Osteoblast (primary cell): ENCODE results near the gene PASK. TPM values are rescaled to one million over a fixed set of nuclear protein-coding genes. Genes with fewer than 3 reads are reported as not detected.
A peak's percentile ranks its signal among the peaks of the same experiment; 100 is the strongest.

Source experiments
- DNase-seq: peaks from one replicate; pipeline ENCODE4 v3.0.0; 2011; ENCODE audit warnings: low spot score, mixed read lengths; ENCODE audit not compliant: insufficient read length; ENCODE audit errors: missing footprints
- H2AFZ ChIP-seq: 2 replicates; pipeline ENCODE4 v1.6.0; 2011; ENCODE audit warnings: mild to moderate bottlenecking, low read length
- H3K27ac ChIP-seq: 2 replicates; pipeline ENCODE4 v1.5.1; 2011; ENCODE audit warnings: mild to moderate bottlenecking, low read depth, low read length, moderate library complexity
- H3K27me3 ChIP-seq: 2 replicates; pipeline ENCODE4 v1.6.0; 2012; ENCODE audit warnings: mild to moderate bottlenecking, control low read depth, inconsistent platforms, low read length, moderate library complexity; ENCODE audit not compliant: insufficient read depth
- H3K36me3 ChIP-seq: 2 replicates; pipeline ENCODE4 v1.5.1; 2011; ENCODE audit warnings: mild to moderate bottlenecking, low read length, control low read depth, moderate library complexity; ENCODE audit not compliant: insufficient read depth
- H3K4me1 ChIP-seq: 2 replicates; pipeline ENCODE4 v1.5.1; 2011; ENCODE audit warnings: mild to moderate bottlenecking, low read length, control low read depth, moderate library complexity; ENCODE audit not compliant: insufficient read depth
- H3K4me2 ChIP-seq: 2 replicates; pipeline ENCODE4 v1.6.0; 2011; ENCODE audit warnings: mild to moderate bottlenecking, low read length; ENCODE audit not compliant: insufficient read depth
- H3K4me3 ChIP-seq: fragments of 200-600 bp; sonication (generic); 3 replicates; pipeline ENCODE4 v1.5.1; 2012; ENCODE audit warnings: mild to moderate bottlenecking, low read length, inconsistent platforms; ENCODE audit not compliant: insufficient read depth
- H3K79me2 ChIP-seq: 2 replicates; pipeline ENCODE4 v1.6.0; 2012; ENCODE audit warnings: mild to moderate bottlenecking, low read length, control low read depth, inconsistent platforms; ENCODE audit not compliant: insufficient read depth
- H3K9me3 ChIP-seq: 2 replicates; pipeline ENCODE4 v1.5.1; 2011; ENCODE audit warnings: low read depth, low read length, control low read depth
- H4K20me1 ChIP-seq: 2 replicates; pipeline ENCODE4 v1.6.0; 2012; ENCODE audit warnings: mild to moderate bottlenecking, low read length, control low read depth; ENCODE audit not compliant: insufficient read depth
- total RNA-seq: library from RNA; depleted of rRNA; stranded (reverse); fragments of >200 nt; gene quantifications from 2 replicates; pipeline ENCODE4 v1.2.3, GENCODE V29; 2012
- TF ChIP-seq, protein P1 (sequence below): IDR thresholded peaks from 2 replicates; pipeline ENCODE4 v1.5.1; 2011; ENCODE audit warnings: mild to moderate bottlenecking, low read depth, low read length, moderate library complexity; ENCODE audit errors: extremely low read depth

PASK gene
- total RNA-seq, 1 donor = 5.8 TPM

DNA sequence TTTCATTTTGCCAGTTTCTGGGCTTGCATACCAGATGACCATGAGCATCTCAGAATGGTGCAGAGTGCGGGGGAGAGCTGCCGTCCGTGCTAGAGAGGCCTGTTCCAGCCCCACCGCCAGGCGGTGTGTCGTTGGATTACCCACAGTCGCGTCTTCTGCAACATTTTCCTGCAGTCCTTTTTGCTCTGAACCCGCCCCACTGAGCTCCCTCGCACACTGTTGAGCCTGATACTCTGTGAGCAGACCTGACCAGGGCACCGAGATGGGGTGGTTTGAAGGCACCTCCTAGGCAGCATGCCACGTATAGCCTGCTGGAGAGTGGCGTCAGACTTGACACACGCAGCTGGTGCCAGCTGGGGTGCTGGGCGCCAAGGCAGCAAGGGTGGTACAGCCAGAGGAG is 19.1 kb upstream of the PASK start:
- Histone ChIP-seq H2AFZ (no peak overlapping the region), H3K36me3 (peaks cover 58% of the 10 kb centered on the region), H3K4me2 (no peak overlapping the region), H3K27ac (no peak overlapping the region), H3K4me1 (no peaks in the 10 kb centered on the region), H3K4me3 (no peak overlapping the region), H3K79me2 (no peaks in the 10 kb centered on the region), H3K27me3 (no peaks in the 10 kb centered on the region), H3K9me3 (peaks cover 4% of the 10 kb centered on the region), H4K20me1 (no peaks in the 10 kb centered on the region)
- TF ChIP-seq, protein P1, sequence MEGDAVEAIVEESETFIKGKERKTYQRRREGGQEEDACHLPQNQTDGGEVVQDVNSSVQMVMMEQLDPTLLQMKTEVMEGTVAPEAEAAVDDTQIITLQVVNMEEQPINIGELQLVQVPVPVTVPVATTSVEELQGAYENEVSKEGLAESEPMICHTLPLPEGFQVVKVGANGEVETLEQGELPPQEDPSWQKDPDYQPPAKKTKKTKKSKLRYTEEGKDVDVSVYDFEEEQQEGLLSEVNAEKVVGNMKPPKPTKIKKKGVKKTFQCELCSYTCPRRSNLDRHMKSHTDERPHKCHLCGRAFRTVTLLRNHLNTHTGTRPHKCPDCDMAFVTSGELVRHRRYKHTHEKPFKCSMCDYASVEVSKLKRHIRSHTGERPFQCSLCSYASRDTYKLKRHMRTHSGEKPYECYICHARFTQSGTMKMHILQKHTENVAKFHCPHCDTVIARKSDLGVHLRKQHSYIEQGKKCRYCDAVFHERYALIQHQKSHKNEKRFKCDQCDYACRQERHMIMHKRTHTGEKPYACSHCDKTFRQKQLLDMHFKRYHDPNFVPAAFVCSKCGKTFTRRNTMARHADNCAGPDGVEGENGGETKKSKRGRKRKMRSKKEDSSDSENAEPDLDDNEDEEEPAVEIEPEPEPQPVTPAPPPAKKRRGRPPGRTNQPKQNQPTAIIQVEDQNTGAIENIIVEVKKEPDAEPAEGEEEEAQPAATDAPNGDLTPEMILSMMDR = no peak
- DNase-seq = no peak

DNA sequence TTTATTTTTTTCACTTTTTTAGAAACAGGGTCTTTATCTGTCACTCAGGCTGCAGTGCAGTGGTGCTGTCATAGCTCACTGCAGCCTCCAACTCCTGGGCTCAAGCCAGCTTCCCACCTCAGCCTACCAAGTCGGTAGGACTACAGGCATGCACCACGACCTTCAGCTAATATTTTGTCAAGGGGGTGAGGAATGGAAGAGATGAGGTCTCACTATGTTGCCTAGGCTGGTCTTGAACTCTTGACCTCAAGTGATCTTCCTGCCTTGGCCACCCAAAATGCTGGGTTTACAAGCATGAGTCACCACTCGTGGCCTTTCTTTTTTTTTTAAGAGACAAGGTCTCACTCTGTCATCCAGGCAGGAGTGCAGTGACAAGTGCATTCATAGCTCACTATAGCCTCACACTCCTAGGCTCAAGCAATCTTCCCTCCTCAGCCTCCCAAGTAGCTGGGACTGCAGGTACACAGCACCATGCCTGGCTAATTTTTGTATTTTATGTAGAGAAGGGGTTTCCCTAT is 14.4 kb upstream of the PASK start:
- H3K27me3 ChIP-seq = no peaks in the 10 kb centered on the region
- H3K4me2 ChIP-seq = no peak overlapping the region
- no peak overlapping the region for H3K4me3 ChIP-seq
- peaks cover 21% of the 10 kb centered on the region for H3K4me1 ChIP-seq
- no peak for DNase-seq
- H4K20me1 ChIP-seq = peaks cover 9% of the 10 kb centered on the region
- H3K79me2 ChIP-seq = no peaks in the 10 kb centered on the region
- TF ChIP-seq, protein P1 = no peak
- no peak overlapping the region for H2AFZ ChIP-seq
- H3K27ac ChIP-seq = no peak overlapping the region
- H3K36me3 ChIP-seq = peaks cover 51% of the 10 kb centered on the region
- no peaks in the 10 kb centered on the region for H3K9me3 ChIP-seq

DNA sequence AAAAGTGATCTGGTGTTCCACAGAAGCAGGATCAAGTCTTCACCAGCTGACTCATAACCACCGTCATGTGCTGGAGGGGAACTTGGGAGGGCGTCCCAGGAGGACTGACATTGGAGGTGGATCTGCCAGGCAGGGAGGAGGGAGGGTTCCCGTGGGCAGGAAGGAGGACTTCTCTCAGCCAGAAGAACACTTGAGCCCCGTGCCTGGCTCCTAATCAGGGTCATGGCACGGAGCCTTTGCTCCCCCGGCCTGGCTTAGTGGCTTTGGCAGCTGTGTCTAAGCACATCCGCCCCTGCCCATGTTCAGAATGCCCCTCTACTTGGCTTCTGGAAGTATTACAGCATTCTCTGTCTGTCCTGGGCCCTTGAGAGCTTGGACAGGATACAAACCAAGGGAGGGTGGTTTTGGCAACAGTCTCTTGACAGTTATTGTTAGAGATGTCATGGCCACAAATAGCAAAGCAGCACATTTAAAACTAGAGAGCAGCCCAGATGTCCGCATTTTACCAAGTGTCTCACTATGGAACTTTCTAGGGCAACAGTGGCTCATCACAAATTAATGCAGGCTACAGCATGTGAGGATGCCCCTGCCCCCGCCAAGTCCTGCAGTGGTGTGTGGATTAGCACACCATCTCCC is 12.5 kb upstream of the PASK start:
- peaks cover 13% of the 10 kb centered on the region for H4K20me1 ChIP-seq
- H3K4me1 ChIP-seq = peaks cover 35% of the 10 kb centered on the region
- H3K4me3 ChIP-seq = no peak overlapping the region
- DNase-seq = peak; percentile 95
- TF ChIP-seq, protein P1 = no peak
- H3K9me3 ChIP-seq = no peaks in the 10 kb centered on the region
- H3K79me2 ChIP-seq = no peaks in the 10 kb centered on the region
- peak overlapping the region; percentile 66 for H3K4me2 ChIP-seq
- H3K36me3 ChIP-seq = peaks cover 53% of the 10 kb centered on the region
- H3K27me3 ChIP-seq = no peaks in the 10 kb centered on the region
- peak overlapping the region; percentile 43 for H2AFZ ChIP-seq
- peak overlapping the region; percentile 87 for H3K27ac ChIP-seq

DNA sequence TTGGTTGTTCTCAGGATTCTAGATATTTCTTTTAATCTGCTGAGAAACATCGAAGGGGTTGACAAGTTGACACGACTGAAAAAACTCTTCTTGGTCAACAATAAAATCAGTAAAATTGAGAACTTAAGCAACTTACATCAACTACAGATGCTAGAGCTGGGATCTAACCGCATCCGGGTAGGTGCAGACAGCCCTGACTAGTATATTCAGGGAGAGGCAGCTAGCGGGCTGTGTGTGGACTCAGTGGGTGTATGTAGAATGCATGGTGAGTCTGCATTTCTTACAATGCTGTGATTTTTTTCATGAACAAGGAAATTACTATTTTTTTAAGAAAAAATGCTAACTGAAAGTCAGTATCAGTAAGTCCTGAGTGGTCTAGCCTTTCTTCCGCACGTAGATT is 11.0 kb upstream of the PASK start:
- Histone ChIP-seq H3K4me3 (no peak overlapping the region), H3K9me3 (no peaks in the 10 kb centered on the region), H3K4me1 (peaks cover 38% of the 10 kb centered on the region), H2AFZ (no peak overlapping the region), H3K36me3 (peaks cover 45% of the 10 kb centered on the region), H3K4me2 (no peak overlapping the region), H3K79me2 (peaks cover 5% of the 10 kb centered on the region), H4K20me1 (peaks cover 19% of the 10 kb centered on the region), H3K27me3 (no peaks in the 10 kb centered on the region), H3K27ac (no peak overlapping the region)
- TF ChIP-seq, protein P1 = no peak
- DNase-seq = no peak
